Measurements from ENCODE around the gene FLT3.

DNA sequence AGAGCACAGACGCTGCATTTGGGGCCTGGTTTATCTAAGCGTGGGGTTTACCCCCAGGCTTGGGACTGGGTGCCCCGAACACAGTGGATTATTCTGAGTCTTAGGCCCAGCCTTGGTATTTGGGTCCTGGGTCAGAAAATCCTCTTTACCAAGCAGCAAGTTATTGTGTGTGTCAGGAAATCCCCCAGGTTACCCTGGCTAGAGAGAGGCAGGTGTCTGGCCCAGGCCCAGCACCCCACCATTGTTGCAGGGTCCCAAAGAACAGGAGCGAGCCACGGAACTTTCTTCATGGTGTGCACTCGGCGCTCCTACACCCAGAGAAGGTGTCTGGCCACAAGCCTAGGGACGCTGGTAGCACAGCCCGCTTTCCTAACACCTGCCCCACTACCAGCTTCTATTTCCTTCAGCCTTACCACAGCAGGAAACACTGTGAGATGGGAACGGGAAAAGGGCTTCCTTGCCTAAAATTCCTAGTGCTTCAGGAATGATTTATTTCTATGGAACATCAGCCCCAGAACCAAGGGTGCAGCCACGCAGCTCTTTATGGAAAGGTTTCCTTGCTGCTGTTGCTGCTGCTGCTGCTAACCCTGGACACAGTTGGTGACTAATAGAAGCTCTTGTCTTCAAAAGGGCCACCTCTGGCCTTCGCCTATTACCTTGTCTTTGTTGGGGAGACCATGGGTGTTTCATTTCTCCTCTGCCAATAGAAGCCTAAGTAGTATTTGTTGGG is 123.8 kb downstream of the FLT3 start:
- TF ChIP-seq, protein P1, sequence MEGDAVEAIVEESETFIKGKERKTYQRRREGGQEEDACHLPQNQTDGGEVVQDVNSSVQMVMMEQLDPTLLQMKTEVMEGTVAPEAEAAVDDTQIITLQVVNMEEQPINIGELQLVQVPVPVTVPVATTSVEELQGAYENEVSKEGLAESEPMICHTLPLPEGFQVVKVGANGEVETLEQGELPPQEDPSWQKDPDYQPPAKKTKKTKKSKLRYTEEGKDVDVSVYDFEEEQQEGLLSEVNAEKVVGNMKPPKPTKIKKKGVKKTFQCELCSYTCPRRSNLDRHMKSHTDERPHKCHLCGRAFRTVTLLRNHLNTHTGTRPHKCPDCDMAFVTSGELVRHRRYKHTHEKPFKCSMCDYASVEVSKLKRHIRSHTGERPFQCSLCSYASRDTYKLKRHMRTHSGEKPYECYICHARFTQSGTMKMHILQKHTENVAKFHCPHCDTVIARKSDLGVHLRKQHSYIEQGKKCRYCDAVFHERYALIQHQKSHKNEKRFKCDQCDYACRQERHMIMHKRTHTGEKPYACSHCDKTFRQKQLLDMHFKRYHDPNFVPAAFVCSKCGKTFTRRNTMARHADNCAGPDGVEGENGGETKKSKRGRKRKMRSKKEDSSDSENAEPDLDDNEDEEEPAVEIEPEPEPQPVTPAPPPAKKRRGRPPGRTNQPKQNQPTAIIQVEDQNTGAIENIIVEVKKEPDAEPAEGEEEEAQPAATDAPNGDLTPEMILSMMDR (IDR thresholded peaks at IDR 0.05; ENCODE audit: low read length), result no peak
- TF ChIP-seq EZH2 (optimal IDR thresholded peaks at IDR 0.05; ENCODE audit: low read depth, low read length), result no peak
